Measurements from ENCODE around the gene SH3RF3.

GRCh38 chr2:109137616-109138015 is 8.6 kb downstream of the SH3RF3 start:
- no peak for TF ChIP-seq POLR2A (IDR thresholded peaks at IDR 0.05)
- TF ChIP-seq POLR2AphosphoS5 (IDR thresholded peaks at IDR 0.05) = no peak
- no peak for TF ChIP-seq CTCF (IDR thresholded peaks at IDR 0.05)
